Measurements from ENCODE around the gene CCNA2. TPM values are rescaled to one million over a fixed set of nuclear protein-coding genes. Genes with fewer than 3 reads are reported as not detected.

CCNA2 gene
- total RNA-seq: 72.0 and 73.4 TPM in 2 replicates

DNA sequence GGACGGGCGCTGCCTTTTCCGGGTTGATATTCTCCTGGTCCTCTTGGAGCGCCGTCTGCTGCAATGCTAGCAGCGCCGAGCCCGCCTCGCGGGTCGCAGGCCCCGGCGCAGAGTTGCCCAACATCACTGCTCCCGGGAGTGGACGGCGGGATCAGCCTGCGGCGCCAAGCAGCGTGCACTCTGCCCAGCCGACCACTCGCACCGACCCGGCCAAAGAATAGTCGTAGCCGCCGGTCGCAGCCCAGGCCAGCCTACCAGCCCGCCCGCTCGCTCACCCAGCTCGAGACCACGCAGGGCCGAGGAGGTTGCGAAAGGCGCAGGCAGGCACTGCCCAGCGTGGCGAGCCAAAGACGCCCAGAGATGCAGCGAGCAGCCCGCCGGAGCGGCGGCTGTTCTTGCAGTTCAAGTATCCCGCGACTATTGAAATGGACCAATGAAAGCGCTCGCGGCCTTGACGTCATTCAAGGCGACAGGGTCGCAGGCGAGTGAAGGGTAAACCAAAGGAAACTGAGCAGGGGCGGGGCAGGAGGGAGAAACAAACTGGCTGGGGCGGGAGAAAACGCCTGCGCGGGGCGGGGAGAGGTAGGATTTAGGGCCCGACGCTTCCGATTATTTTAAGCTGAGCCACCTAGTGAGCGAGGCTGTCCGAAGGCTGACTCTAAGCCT, at the start of gene CCNA2:
Gene CCNA2, minus strand, starts transcription at position 379 of the 666 bp plus-strand sequence. Its CDS starts 255 bp downstream, at position 124.
- Mint-ChIP-seq H3K4me1 (peaks cover 31% of the 10 kb centered on the region), H3K4me3 (peak within 1 kb of the TSS; percentile 98), H3K36me3 (ENCODE audit: low read depth) (peaks cover 32% of the 10 kb centered on the region), H3K9me3 (no peaks in the 10 kb centered on the region), H3K27ac (peak within 1 kb of the TSS; percentile 97), H3K27me3 (no peaks in the 10 kb centered on the region)
- DNase-seq: peak; percentile 99
- intact Hi-C loops (cut with micrococcal nuclease): loop anchor here (1.0 to 5.0 kb wide), 6 partner anchors 22 to 754 kb away; partner anchors contain the start of genes ANXA5, BBS7, BLTP1 and EXOSC9

DNA sequence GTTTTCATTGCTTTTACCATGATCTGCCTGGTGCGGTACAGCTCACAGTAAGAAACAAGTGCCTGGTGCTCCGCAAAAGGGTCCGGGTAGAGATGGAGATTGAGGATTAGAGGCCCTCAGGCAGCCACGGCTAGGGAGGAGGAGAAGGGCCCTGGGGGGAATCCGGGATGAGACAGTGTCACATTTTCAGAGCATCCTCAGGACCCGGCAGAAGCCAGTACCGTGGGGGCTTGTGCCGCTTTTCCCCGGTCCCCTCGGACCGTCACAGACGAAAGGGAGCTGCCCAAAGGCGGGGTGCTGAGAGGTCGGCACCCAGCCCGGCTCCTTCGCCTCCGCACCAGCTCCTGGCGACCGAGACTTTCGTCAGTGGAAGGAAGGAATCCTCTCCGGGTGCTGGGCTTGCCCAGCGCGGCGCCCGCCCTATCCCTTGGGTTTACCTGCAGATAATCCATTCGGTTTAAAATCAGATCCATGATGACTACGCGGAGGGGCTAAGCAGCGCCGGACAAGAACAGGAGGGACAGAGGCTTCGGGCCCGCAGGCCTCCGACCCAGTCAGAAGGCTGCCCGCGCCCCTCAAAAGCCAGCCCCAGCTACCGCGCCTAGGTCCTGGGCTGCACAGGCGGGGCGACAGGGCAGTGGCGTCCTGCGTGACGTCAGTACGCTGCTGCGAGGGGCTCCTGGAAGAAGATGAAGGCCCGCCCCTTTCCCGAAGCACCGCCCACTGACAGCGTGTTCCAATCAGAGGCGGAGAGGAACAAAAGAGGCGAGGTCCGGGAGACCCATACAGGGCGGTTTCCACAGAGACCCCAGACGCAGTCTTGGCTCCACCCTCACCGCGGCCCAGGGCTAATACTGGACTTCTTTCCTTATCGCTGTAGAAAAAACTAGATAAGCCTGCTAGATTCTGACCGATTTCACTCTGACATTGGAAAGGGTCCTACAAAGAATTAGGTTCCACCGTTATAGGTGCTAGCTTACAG, 46.4 kb upstream of the CCNA2 start, which contains the start of gene BBS7:
Gene BBS7, minus strand, starts transcription at position 634 of the 982 bp plus-strand sequence. Its CDS starts 161 bp downstream, at position 473.
- Mint-ChIP-seq H3K27ac (peak within 1 kb of the TSS; percentile 91), H3K27me3 (peaks cover 12% of the 10 kb centered on the region)

DNA sequence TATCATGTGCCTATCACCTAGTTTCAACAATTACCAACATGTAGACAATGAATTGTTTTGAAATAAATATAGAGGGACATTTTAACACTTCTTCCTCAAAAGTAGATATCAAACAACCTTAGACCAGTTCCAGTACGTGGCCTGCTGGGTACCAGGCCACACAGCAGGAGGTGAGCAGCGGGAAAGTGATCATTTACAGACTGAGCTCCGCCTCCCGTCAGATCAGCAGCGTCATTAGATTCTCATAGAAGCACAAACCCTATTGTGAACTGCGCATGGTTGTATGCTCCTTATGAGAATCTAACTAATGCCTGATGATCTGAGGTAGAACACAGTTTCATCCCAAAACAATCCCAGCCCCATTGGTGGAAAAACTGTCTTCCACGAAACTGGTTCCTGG, 40.1 kb upstream of the CCNA2 start:
- Mint-ChIP-seq H3K4me1 (peaks cover 8% of the 10 kb centered on the region), H3K9me3 (peaks cover 4% of the 10 kb centered on the region)
- DNase-seq: no peak

More for the DNA sequence above, 46.4 kb upstream of the CCNA2 start, which contains the start of gene BBS7:
- peak within 1 kb of the TSS; percentile 98 for H3K4me3 Mint-ChIP-seq
- peaks cover 19% of the 10 kb centered on the region for H3K36me3 Mint-ChIP-seq (ENCODE audit: low read depth)
- intact Hi-C loops (cut with micrococcal nuclease): loop anchor here (1.0 to 5.0 kb wide), 4 partner anchors 46 to 283 kb away; partner anchors contain the start of genes ANXA5, BLTP1 and TRPC3
- peaks cover 12% of the 10 kb centered on the region for H3K4me1 Mint-ChIP-seq
- peaks cover 4% of the 10 kb centered on the region for H3K9me3 Mint-ChIP-seq
- peak; percentile 99 for DNase-seq

DNA sequence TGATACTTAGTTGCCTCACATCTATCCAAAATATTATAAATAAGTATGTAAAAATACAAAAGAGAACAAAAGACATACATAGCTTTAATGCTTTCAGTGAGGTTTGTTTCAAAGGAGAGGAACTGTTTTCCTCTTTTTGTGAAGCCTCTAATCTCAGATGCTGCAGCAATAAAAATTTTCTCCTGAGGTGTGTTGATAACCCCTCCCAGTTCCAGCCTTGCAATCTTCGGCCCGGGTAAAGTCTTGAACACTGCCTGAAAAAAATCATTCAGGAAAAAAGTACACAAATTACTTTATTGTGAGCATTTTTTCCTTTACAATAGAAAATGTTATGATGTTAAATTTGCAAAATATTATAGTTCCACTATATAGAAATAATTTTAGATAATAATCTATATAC, 37.7 kb upstream of the CCNA2 start:
- Mint-ChIP-seq H3K4me3 (no peak overlapping the region), H3K27me3 (no peaks in the 10 kb centered on the region), H3K27ac (no peak overlapping the region), H3K9me3 (peaks cover under 1% of the 10 kb centered on the region), H3K4me1 (peaks cover 5% of the 10 kb centered on the region), H3K36me3 (ENCODE audit: low read depth) (peaks cover 27% of the 10 kb centered on the region)
- intact Hi-C loops (cut with micrococcal nuclease): no loop called here
- no peak for DNase-seq

More for the DNA sequence above, 40.1 kb upstream of the CCNA2 start:
- intact Hi-C loops (cut with micrococcal nuclease): no loop called here
- no peak overlapping the region for H3K27ac Mint-ChIP-seq
- H3K27me3 Mint-ChIP-seq: no peaks in the 10 kb centered on the region
- H3K36me3 Mint-ChIP-seq (ENCODE audit: low read depth): peaks cover 29% of the 10 kb centered on the region
- no peak overlapping the region for H3K4me3 Mint-ChIP-seq

DNA sequence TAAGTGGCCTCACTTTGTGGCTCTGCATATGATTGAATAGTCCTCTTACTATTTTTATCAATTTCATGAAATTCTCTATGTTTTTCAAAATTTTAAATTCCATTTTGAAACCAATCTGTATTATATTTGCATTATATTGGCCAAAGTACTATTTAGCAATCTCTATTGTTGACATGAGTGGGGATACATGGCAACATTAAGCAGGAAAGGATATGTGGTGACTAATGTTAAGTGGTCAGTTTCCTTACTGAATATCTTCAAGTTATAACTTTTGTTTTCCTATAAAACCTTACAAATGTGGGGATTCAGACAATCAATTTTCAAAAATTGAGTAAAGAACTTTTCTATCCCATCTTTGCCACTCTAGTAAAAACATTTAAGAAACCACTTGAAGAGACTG, 36.4 kb upstream of the CCNA2 start:
- Mint-ChIP-seq H3K36me3 (ENCODE audit: low read depth) (peaks cover 17% of the 10 kb centered on the region), H3K27me3 (no peaks in the 10 kb centered on the region), H3K27ac (no peak overlapping the region), H3K4me1 (peaks cover 5% of the 10 kb centered on the region), H3K9me3 (no peaks in the 10 kb centered on the region), H3K4me3 (no peak overlapping the region)
- intact Hi-C loops (cut with micrococcal nuclease): no loop called here
- no peak for DNase-seq

DNA sequence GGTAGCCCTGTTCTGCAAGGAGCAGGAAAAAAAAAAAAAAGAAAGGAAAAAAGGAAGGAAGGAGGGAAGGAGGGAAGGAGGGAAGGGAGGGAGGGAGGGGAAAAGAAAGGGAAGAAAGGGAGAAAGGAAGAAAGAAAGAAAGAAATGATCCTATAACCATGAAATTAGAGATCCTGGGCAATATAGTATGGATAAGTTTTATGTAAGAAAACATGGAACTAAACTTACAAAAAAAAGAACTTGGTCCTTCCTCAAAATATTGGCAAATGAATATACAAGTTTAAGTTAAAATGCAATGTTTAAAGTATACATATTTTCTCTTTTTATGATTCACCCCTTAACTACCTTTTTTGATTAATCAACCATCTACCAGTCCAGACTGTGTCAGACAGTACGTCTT, 27.7 kb upstream of the CCNA2 start:
- no peaks in the 10 kb centered on the region for H3K4me1 Mint-ChIP-seq
- H3K36me3 Mint-ChIP-seq (ENCODE audit: low read depth): peaks cover 15% of the 10 kb centered on the region
- no peaks in the 10 kb centered on the region for H3K27me3 Mint-ChIP-seq
- intact Hi-C loops (cut with micrococcal nuclease): no loop called here
- H3K4me3 Mint-ChIP-seq: no peak overlapping the region
- no peaks in the 10 kb centered on the region for H3K9me3 Mint-ChIP-seq
- H3K27ac Mint-ChIP-seq: no peak overlapping the region
- DNase-seq: no peak

DNA sequence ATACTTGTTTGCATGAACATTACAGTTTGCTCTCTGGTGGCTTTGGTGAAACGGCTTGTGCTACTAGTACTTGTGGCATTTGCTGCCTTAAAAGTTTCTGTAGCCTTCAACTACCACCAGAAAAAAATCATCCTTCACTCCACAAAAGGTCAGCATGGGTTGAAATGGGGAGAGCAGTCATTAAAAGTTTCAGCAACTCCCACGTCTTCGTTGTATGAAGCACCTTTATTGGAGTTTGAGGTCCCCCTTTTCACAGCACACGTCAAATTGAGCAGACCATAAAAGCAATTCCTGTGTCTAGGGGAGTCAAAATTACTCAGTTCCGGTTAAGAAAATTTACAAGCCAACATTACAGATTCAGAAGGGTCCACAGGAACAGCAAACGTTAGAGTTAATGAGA, 23.0 kb upstream of the CCNA2 start:
- no peak for DNase-seq
- Mint-ChIP-seq H3K27ac (no peak overlapping the region), H3K9me3 (no peaks in the 10 kb centered on the region), H3K4me1 (no peaks in the 10 kb centered on the region), H3K36me3 (ENCODE audit: low read depth) (peaks cover 27% of the 10 kb centered on the region), H3K27me3 (no peaks in the 10 kb centered on the region), H3K4me3 (no peak overlapping the region)
- intact Hi-C loops (cut with micrococcal nuclease): no loop called here

DNA sequence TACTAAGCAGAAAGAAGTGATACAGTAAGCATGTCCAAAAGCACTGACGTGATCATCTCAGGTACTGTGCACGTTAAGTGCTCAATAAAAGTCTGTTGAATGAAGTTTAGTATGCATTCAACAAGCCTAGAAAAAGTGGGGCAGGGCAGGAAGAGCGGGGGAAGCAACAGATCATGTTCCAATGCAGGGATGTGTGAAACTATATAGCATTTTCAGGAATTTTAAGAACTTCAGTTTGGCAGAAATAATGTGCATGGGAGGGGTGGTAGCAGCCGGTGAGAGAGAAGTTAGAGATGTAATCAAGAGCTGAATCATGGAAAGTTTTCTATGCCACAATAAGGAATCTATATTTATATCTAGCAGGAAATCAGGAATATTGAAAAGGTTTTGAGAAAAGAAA, 19.2 kb upstream of the CCNA2 start:
- peaks cover 40% of the 10 kb centered on the region for H3K36me3 Mint-ChIP-seq (ENCODE audit: low read depth)
- intact Hi-C loops (cut with micrococcal nuclease): no loop called here
- H3K9me3 Mint-ChIP-seq: no peaks in the 10 kb centered on the region

DNA sequence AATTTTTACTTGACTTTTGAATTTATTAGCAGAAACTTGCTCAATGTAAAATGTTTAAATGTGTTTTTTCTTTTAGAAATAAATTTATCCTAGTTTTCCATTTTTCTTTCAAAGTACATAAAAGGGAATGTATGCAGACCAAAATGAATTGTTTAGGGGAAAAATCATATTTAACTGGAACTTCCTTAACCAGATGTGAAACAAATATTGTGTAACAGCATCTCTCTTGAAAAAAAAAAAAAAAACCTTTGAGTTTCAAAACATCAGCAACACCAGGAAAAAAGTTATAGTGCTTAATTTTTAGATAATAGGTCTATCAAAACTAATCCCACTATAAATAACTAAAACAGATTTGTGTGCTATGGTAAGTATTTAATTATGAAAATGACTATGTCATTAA, 14.5 kb upstream of the CCNA2 start:
- no peaks in the 10 kb centered on the region for H3K27me3 Mint-ChIP-seq
- H3K9me3 Mint-ChIP-seq: no peaks in the 10 kb centered on the region
- no peak overlapping the region for H3K27ac Mint-ChIP-seq
- H3K4me3 Mint-ChIP-seq: no peak overlapping the region
- H3K4me1 Mint-ChIP-seq: no peaks in the 10 kb centered on the region
- H3K36me3 Mint-ChIP-seq (ENCODE audit: low read depth): peaks cover 26% of the 10 kb centered on the region
- intact Hi-C loops (cut with micrococcal nuclease): no loop called here
- DNase-seq: no peak

More for the DNA sequence above, 19.2 kb upstream of the CCNA2 start:
- Mint-ChIP-seq H3K4me1 (no peaks in the 10 kb centered on the region), H3K27ac (no peak overlapping the region), H3K27me3 (no peaks in the 10 kb centered on the region), H3K4me3 (no peak overlapping the region)
- DNase-seq: no peak

DNA sequence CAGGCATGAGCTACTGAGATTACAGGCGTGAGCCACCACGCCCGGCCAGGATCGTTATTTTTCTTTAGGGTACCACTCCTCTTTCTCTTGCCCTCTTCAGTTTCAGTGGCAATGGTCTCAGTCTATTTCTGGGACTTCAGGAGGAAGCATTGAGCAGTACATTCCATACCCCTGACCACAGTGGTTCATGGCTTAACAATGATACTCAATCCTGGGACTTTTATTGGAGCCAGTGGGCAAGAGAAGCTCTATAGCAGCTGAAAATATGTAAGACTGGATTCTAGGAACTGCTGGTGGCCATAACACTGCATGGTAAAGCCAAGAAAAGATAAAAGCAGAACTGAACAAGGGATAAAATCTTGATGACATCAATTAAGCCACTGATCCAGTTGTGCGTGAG, 5.8 kb upstream of the CCNA2 start:
- DNase-seq: no peak
- Mint-ChIP-seq H3K4me1 (peaks cover 4% of the 10 kb centered on the region), H3K9me3 (no peaks in the 10 kb centered on the region), H3K27ac (no peak overlapping the region), H3K36me3 (ENCODE audit: low read depth) (peaks cover 8% of the 10 kb centered on the region), H3K4me3 (no peak overlapping the region), H3K27me3 (no peaks in the 10 kb centered on the region)
- intact Hi-C loops (cut with micrococcal nuclease): no loop called here

DNA sequence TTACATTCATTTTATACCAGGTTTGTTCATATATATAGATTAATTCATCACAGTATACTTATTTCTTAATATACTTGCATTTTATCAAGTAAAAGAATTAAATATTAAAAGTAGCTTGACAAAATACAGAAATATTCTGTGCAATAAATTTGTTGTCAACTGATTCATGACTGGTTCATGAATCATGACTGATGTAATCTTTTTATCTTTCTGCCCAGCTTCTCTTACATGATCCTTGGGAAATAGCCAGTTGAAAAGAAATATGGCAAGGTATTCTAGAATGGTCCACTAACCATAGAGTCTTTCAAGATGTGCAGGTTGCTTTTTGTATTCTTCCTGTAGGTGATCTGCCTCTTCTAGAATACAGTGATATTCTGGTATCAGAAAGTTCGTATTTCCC, 4.2 kb upstream of the CCNA2 start:
- Mint-ChIP-seq H3K36me3 (ENCODE audit: low read depth) (peaks cover 8% of the 10 kb centered on the region), H3K27me3 (no peaks in the 10 kb centered on the region), H3K4me3 (no peak overlapping the region), H3K4me1 (peaks cover 9% of the 10 kb centered on the region), H3K9me3 (no peaks in the 10 kb centered on the region), H3K27ac (no peak overlapping the region)
- DNase-seq: no peak
- intact Hi-C loops (cut with micrococcal nuclease): no loop called here

DNA sequence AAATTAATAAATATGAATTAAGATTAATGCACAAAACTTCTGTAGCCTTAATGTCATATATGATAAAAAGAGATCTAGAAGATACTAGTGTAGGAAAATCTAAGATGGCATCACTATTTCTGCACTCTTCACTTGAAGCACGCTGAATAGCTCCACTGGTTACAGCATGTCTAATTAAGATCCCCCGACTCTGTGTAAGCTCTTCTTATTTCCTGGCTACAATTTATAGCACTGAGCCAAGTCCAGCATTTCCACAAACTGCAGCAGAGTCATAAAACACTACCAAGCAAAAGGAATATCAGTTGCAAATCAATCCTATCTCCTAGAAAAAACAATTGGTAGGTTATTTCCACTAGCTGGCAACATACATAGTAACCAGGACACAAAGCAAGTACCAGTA, 1.3 kb upstream of the CCNA2 start:
- no peak for DNase-seq
- Mint-ChIP-seq H3K9me3 (no peaks in the 10 kb centered on the region), H3K4me1 (peaks cover 25% of the 10 kb centered on the region), H3K27me3 (no peaks in the 10 kb centered on the region), H3K4me3 (peak overlapping the region; percentile 28), H3K36me3 (ENCODE audit: low read depth) (peaks cover 22% of the 10 kb centered on the region), H3K27ac (no peak overlapping the region)
- intact Hi-C loops (cut with micrococcal nuclease): loop anchor here (1.0 to 5.0 kb wide), 4 partner anchors 45 to 752 kb away; partner anchors contain the start of genes BBS7, BLTP1 and IL2

DNA sequence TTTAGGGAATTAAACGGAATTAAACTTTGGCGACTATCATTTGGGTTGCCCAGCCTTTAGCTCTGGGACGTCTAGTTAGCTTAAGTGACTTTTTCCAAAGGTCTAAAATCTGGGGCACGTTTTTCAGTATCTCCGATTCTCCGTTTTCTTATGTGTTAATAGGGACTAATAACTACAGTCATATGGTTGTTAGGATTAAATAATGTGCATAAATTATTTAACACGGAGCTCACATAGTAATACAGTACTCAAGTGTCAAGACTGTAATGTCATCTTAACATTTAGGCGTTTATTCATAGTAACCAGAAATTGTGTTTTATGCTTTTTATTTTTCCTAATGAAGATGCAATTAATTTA, 466 bp upstream of the CCNA2 start:
- no peaks in the 10 kb centered on the region for H3K9me3 Mint-ChIP-seq
- no peaks in the 10 kb centered on the region for H3K27me3 Mint-ChIP-seq
- peak overlapping the region; percentile 98 for H3K4me3 Mint-ChIP-seq
- peak overlapping the region; percentile 97 for H3K27ac Mint-ChIP-seq
- H3K4me1 Mint-ChIP-seq: peaks cover 27% of the 10 kb centered on the region
- no peak for DNase-seq
- intact Hi-C loops (cut with micrococcal nuclease): loop anchor here (1.0 to 5.0 kb wide), 4 partner anchors 46 to 753 kb away; partner anchors contain the start of genes BBS7, BLTP1 and IL2
- peaks cover 27% of the 10 kb centered on the region for H3K36me3 Mint-ChIP-seq (ENCODE audit: low read depth)
